ENCODE measurements around the gene TK1. TPM values are rescaled to one million over a fixed set of nuclear protein-coding genes. Genes with fewer than 3 reads are reported as not detected.
"Not testable (repeated sequence)": the region's sequence is repeated elsewhere in the genome, so short reads cannot be mapped to it uniquely, and the experiment has no call there.

TK1 gene
- 10 to 100 TPM; 11.3 to 57.7 (median 34.3) TPM for total RNA-seq

GRCh38 chr17:78186692-78187595 is at the start of gene TK1, which contains the start of gene AFMID:
TK1 (minus strand) TSS chr17:78187052; CDS start chr17:78186994, 58 bp downstream.
AFMID (plus strand) TSS chr17:78187362; CDS start chr17:78187371, 9 bp downstream.
- H3K4me1 ChIP-seq, result peaks cover 11 to 63% (median 12%) of the 10 kb centered on the region in 3 donors
- no peaks in the 10 kb centered on the region for H3K27me3 ChIP-seq
- H3K9me3 ChIP-seq, result no peaks in the 10 kb centered on the region
- peak within 1 kb of the TSS; percentile 43 to 79 (median 52) for H3K4me3 ChIP-seq
- peak; percentile 84 for DNase-seq
- peaks cover 0 to 21% (median 0%) of the 10 kb centered on the region in 3 donors for H3K36me3 ChIP-seq
- 5 to 15% methylated on average over 16 to 25 of the region's 57 CpGs for WGBS, 2 donors
- H3K27ac ChIP-seq, result peak within 1 kb of the TSS; percentile 78 to 89 (median 84)
- intact Hi-C loops (cut with DNase I), result loop anchor here (5.0 kb wide), 1 partner anchor 65 kb away; no protein-coding TSS in a partner anchor
- TF ChIP-seq POLR2A (IDR thresholded peaks at IDR 0.05), result peak in 3 of 4 donors; percentile 46 to 52 (median 48)
- TF ChIP-seq, protein P1, sequence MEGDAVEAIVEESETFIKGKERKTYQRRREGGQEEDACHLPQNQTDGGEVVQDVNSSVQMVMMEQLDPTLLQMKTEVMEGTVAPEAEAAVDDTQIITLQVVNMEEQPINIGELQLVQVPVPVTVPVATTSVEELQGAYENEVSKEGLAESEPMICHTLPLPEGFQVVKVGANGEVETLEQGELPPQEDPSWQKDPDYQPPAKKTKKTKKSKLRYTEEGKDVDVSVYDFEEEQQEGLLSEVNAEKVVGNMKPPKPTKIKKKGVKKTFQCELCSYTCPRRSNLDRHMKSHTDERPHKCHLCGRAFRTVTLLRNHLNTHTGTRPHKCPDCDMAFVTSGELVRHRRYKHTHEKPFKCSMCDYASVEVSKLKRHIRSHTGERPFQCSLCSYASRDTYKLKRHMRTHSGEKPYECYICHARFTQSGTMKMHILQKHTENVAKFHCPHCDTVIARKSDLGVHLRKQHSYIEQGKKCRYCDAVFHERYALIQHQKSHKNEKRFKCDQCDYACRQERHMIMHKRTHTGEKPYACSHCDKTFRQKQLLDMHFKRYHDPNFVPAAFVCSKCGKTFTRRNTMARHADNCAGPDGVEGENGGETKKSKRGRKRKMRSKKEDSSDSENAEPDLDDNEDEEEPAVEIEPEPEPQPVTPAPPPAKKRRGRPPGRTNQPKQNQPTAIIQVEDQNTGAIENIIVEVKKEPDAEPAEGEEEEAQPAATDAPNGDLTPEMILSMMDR (IDR thresholded peaks at IDR 0.05), result peak; percentile 76 to 97 (median 93)

GRCh38 chr17:78235885-78236284 is 49.0 kb upstream of the TK1 start:
- WGBS, 2 donors, result 100% methylated on average over 1 to 2 of the region's 8 CpGs
- DNase-seq, result no peak
- Histone ChIP-seq H3K4me3 (no peak overlapping the region), H3K27ac (no peak overlapping the region), H3K36me3 (no peaks in the 10 kb centered on the region), H3K9me3 (no peaks in the 10 kb centered on the region), H3K27me3 (peaks cover 6 to 35% (median 11%) of the 10 kb centered on the region in 4 donors), H3K4me1 (peaks cover 0 to 27% (median 8%) of the 10 kb centered on the region in 3 donors)
- intact Hi-C loops (cut with DNase I), result no loop called here
- TF ChIP-seq, protein P1 (IDR thresholded peaks at IDR 0.05), result no peak
- no peak for TF ChIP-seq POLR2A (IDR thresholded peaks at IDR 0.05)

DNA sequence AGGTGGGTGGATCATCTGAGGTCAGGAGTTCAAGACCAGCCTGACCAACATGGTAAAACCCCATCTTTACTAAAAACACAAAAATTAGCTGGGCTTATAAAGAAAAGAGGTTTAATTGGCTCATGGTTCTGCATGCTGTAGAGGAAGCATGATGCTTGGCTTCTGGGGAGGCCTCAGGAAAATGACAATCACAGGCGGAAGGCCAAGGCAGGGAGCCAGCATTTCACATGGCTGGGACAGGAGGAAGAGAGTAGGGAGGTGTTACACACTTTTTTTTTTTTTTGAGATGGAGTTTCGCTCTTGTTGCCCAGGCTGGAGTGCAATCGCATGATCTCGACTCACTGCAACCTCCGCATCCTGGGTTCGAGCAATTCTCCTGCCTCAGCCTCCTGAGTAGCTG is 48.2 kb upstream of the TK1 start:
- H3K9me3 ChIP-seq; intact Hi-C loops (cut with DNase I); DNase-seq; H3K36me3 ChIP-seq; H3K27ac ChIP-seq; H3K4me3 ChIP-seq: not testable (repeated sequence)
- WGBS, 2 donors, result 75 to 83% methylated on average over 5 to 6 of the region's 6 CpGs
- Histone ChIP-seq H3K4me1 (peaks cover 0 to 27% (median 8%) of the 10 kb centered on the region in 3 donors), H3K27me3 (peaks cover 6 to 43% (median 12%) of the 10 kb centered on the region in 4 donors)

DNA sequence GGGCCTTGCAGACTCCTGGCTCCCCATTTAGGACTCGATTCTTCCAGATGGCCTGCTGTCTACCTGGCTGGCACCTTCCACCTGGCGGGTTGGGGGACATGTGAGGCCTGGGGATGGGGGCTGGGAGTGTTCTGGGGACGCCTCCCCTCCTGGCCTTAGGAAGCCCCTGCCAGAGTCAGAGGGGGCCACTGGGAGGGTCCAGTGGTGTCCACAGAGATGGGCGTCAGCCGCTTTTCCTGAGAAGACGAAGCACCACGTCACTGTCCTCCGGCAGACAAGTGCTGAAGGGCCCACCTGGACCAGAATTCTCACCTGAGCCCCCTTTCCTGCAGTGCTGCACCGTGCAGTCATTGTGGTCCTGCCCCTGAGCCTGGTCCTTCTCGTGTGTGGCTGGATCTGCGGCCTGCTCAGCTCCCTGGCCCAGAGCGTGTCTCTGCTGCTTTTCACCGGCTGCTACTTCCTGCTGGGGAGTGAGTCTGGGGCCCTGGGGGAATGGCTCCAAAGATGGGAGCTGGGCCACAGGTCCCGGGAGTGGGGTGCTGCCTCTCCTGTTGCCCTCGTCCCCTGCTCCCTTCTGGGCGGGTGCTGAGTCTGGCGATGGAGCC is 47.5 kb upstream of the TK1 start:
- H3K9me3 ChIP-seq, result no peaks in the 10 kb centered on the region
- H3K4me1 ChIP-seq, result peaks cover 0 to 27% (median 8%) of the 10 kb centered on the region in 3 donors
- WGBS, 2 donors, result 73 to 100% methylated on average over 1 to 2 of the region's 17 CpGs
- DNase-seq, result no peak
- no peaks in the 10 kb centered on the region for H3K36me3 ChIP-seq
- H3K27ac ChIP-seq, result no peak overlapping the region
- no peak overlapping the region for H3K4me3 ChIP-seq
- no peak for TF ChIP-seq POLR2A (IDR thresholded peaks at IDR 0.05)
- TF ChIP-seq, protein P1 (IDR thresholded peaks at IDR 0.05), result no peak
- intact Hi-C loops (cut with DNase I), result no loop called here
- peaks cover 6 to 50% (median 12%) of the 10 kb centered on the region in 4 donors for H3K27me3 ChIP-seq

DNA sequence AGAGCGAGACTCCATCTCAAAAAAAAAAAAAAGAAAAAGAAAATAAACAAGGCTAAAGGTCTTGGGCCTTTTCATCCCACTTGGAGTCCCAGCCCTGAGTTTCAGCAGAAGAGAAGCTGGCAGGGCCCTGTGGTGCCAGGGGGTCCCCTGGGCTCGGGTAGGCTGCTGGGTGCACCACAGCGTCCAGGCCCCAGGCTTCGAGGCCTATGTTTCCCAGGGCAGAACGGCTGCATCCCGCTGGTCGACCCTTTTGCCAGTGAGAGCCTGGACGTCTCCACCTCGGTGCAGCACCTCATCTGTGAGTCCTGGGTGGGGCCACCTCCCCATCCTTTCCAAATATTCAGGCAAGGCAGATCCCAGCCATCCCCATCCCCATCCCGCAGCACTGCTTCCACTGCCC is 46.8 kb upstream of the TK1 start:
- Histone ChIP-seq H3K27me3 (peaks cover 6 to 57% (median 12%) of the 10 kb centered on the region in 4 donors), H3K36me3 (no peaks in the 10 kb centered on the region), H3K27ac (no peak overlapping the region), H3K4me1 (peaks cover 0 to 27% (median 8%) of the 10 kb centered on the region in 3 donors), H3K9me3 (no peaks in the 10 kb centered on the region), H3K4me3 (no peak overlapping the region)
- no peak for DNase-seq
- TF ChIP-seq, protein P1 (IDR thresholded peaks at IDR 0.05), result no peak
- TF ChIP-seq POLR2A (IDR thresholded peaks at IDR 0.05), result no peak
- 84 to 94% methylated on average over 10 of the region's 10 CpGs for WGBS, 2 donors
- intact Hi-C loops (cut with DNase I), result no loop called here

Data from esophagus squamous epithelium (tissue), 5 donors.